Forelimb muscle (tissue), 1 donor: ENCODE measurements around the gene GPRIN1. TPM values are rescaled to one million over a fixed set of nuclear protein-coding genes. Genes with fewer than 3 reads are reported as not detected.

ENCODE experiments used
- polyA plus RNA-seq: library from polyadenylated mRNA; unstranded; fragments of 120-200 nt; gene quantifications from one replicate; pipeline ENCODE4 v1.2.1, GENCODE V29; 2013; ENCODE audit not compliant: insufficient read length

GPRIN1 gene
- polyA plus RNA-seq, 1 donor, result 0.49 TPM

Other genes with a start within 250 kb of the GPRIN1 start
- 60.7 TPM for gene KIAA1191, start 248.4 kb downstream of the GPRIN1 start, polyA plus RNA-seq
- 12.2 TPM for gene ARL10, start 244.7 kb downstream of the GPRIN1 start, polyA plus RNA-seq
- gene NOP16, start 221.6 kb downstream of the GPRIN1 start, polyA plus RNA-seq, result 30.4 TPM
- 205 TPM for gene HIGD2A, start 221.4 kb downstream of the GPRIN1 start, polyA plus RNA-seq
- 56.3 TPM for gene CLTB, start 193.6 kb downstream of the GPRIN1 start, polyA plus RNA-seq
- gene FAF2, start 161.8 kb downstream of the GPRIN1 start, polyA plus RNA-seq, result 22.6 TPM
- 32.6 TPM for gene RNF44, start 72.8 kb downstream of the GPRIN1 start, polyA plus RNA-seq
- not detected for gene CDHR2, start 60.8 kb downstream of the GPRIN1 start, polyA plus RNA-seq
- not detected for gene SNCB, start 20.4 kb upstream of the GPRIN1 start, polyA plus RNA-seq
- not detected for gene EIF4E1B, start 20.5 kb upstream of the GPRIN1 start, polyA plus RNA-seq
- 28.7 TPM for gene TSPAN17, start 37.3 kb upstream of the GPRIN1 start, polyA plus RNA-seq
- 1.7 TPM for gene UNC5A, start 200.4 kb upstream of the GPRIN1 start, polyA plus RNA-seq